HepG2 (cell line): ENCODE data around the gene SMYD2. TPM values are rescaled to one million over a fixed set of nuclear protein-coding genes. Genes with fewer than 3 reads are reported as not detected.
"Not testable (repeated sequence)": the region's sequence is repeated elsewhere in the genome, so short reads cannot be mapped to it uniquely, and the experiment has no call there.

ENCODE experiments used
- ATAC-seq: fragments of 200-7000 bp; cut with Tn5 transposase; 3 replicates; pipeline ENCODE4 v1.9.1; 2020; ENCODE audit warnings: mild to moderate bottlenecking, moderate library complexity
- BruUV-seq: library from RNA; stranded (reverse); fragments of 400-500 nt; replicated peaks from 2 replicates; lab custom pipeline; 2021; lab: Mats Ljungman, UMichigan
- CTCF ChIA-PET: fragments of 300-600 bp; formaldehyde crosslinking; extraction: SDS; loops from one replicate; lab custom pipeline; 2021; ENCODE audit warnings: low total read pairs, inconsistent platforms, low intra/inter-chr PET ratio; lab: Yijun Ruan, JAX
- POLR2A ChIA-PET: fragments of 350-600 bp; sonication (Branson Sonifier 250); formaldehyde crosslinking; loops from one replicate; lab custom pipeline; 2020; ENCODE audit warnings: antibody characterized with exemption, inconsistent platforms; lab: Yijun Ruan, JAX
- DNase-seq: peaks from one replicate; pipeline ENCODE4 v3.0.0-alpha.2; 2015; ENCODE audit warnings: low spot score
- FAIRE-seq: peaks from 3 replicates; lab custom pipeline; 2011; peaks lifted over from hg19 to GRCh38; lab: Jason Lieb, UNC
- H2AFZ ChIP-seq: one replicate; pipeline ENCODE4 v1.6.1; 2011; ENCODE audit warnings: low read length, inconsistent platforms
- H3K27ac ChIP-seq: fragments of 300-600 bp; 3 replicates; pipeline ENCODE4 v1.8.0; 2011; ENCODE audit warnings: mixed run types, mild to moderate bottlenecking, mixed read lengths, low read length, inconsistent platforms; ENCODE audit not compliant: insufficient read depth; ENCODE audit errors: extremely low read length
- H3K27me3 ChIP-seq, 2 experiments: fragments of 200-600 bp in 1 of 2; 2 replicates in 1 of 2; 3 replicates in 1 of 2; pipeline versions ENCODE4 v1.6.0 to v1.8.0; 2011; ENCODE audit warnings: low read length in 2 of 2, mild to moderate bottlenecking in 2 of 2, moderate library complexity in 2 of 2, inconsistent platforms in 1 of 2; ENCODE audit not compliant: insufficient read depth in 2 of 2, control insufficient read depth in 1 of 2
- H3K36me3 ChIP-seq, 2 experiments: fragments of 200-600 bp in 1 of 2; replicated peaks in 1 of 2; 2 replicates in 1 of 2; 3 replicates in 1 of 2; pipeline versions ENCODE4 v1.5.1 to v1.8.0; 2011; ENCODE audit warnings: low read length in 2 of 2, inconsistent platforms in 1 of 2; ENCODE audit not compliant: insufficient read depth in 2 of 2, control insufficient read depth in 1 of 2
- H3K4me1 ChIP-seq: 2 replicates; pipeline ENCODE4 v1.5.1; 2012; ENCODE audit warnings: low read length, inconsistent platforms; ENCODE audit not compliant: insufficient read depth
- H3K4me2 ChIP-seq: 2 replicates; pipeline ENCODE4 v1.6.0; 2011; ENCODE audit warnings: low read depth, low read length, inconsistent platforms
- H3K4me3 ChIP-seq, 3 experiments: fragments of 200-600 bp in 1 of 3; sonication (generic), shearing (Covaris generic) in 1 of 3; replicated peaks in 1 of 3; 2 replicates each; pipeline ENCODE4 v1.5.1; 2011 to 2016; ENCODE audit warnings: low read length in 3 of 3, inconsistent platforms in 2 of 3, low read depth in 2 of 3, mild to moderate bottlenecking in 2 of 3, control low read depth in 1 of 3, mixed read lengths in 1 of 3; ENCODE audit not compliant: insufficient read depth in 1 of 3
- H3K79me2 ChIP-seq: one replicate; pipeline ENCODE4 v1.6.1; 2011; ENCODE audit warnings: low read length, inconsistent platforms; ENCODE audit not compliant: insufficient read depth
- H3K9ac ChIP-seq: 2 replicates; pipeline ENCODE4 v1.6.0; 2011; ENCODE audit warnings: mild to moderate bottlenecking, low read depth, low read length, inconsistent platforms; ENCODE audit not compliant: insufficient read depth
- H3K9me3 ChIP-seq: 2 replicates; pipeline ENCODE4 v1.5.1; 2012; ENCODE audit warnings: mild to moderate bottlenecking, low read length
- H4K20me1 ChIP-seq: 2 replicates; pipeline ENCODE4 v1.6.0; 2011; ENCODE audit warnings: inconsistent platforms, mild to moderate bottlenecking, low read length, moderate library complexity; ENCODE audit not compliant: insufficient read depth
- CENPX ChIP-seq: sonication (generic); formaldehyde crosslinking; IDR thresholded peaks from 2 replicates; pipeline ENCODE4 v1.9.0; 2021; ENCODE audit warnings: mild to moderate bottlenecking, missing genetic modification reagents, moderate library complexity
- FOSL2 ChIP-seq: sonication (generic); formaldehyde crosslinking; IDR thresholded peaks from 2 replicates; pipeline ENCODE4 v1.4.0; 2020; ENCODE audit warnings: missing genetic modification reagents
- REL ChIP-seq: sonication (generic); formaldehyde crosslinking; conservative IDR thresholded peaks from 2 replicates; pipeline ENCODE4 v1.8.0; 2022; ENCODE audit warnings: mild to moderate bottlenecking, missing genetic modification reagents, moderate library complexity
- WGBS: methylation state at CpG from one replicate; pipeline ENCODE4 v1.1.6; 2017; ENCODE audit warnings: low lambda C conversion rate; 5-methylcytosine and 5-hydroxymethylcytosine counted together
- in situ Hi-C: cut with HindIII; loops from 2 replicates; pipeline ENCODE4 v1.10.0; 2017; ENCODE audit warnings: low pct_unique_long_range_greater_than_20kb; ENCODE audit not compliant: extremely low pct_ligation_motif_present
- intact Hi-C: fragments of 100-400 bp; cut with micrococcal nuclease; formaldehyde crosslinking; loops from one replicate; pipeline ENCODE4 v1.10.0; 2022; ENCODE audit not compliant: unreplicated experiment
- polyA plus RNA-seq, 8 experiments: library from polyadenylated mRNA; depleted of rRNA in 3 of 8; stranded (reverse) in 7 of 8; unstranded in 1 of 8; fragments of >200 nt; fragmentation: Illumina TruSeq in 4 of 8; extraction: Trizol in 4 of 8; gene quantifications; 2 replicates each; pipeline versions ENCODE4 v1.2.1 to v1.2.3, GENCODE V29; 2011 to 2016; ENCODE audit warnings: low read depth in 4 of 8, missing spikeins in 1 of 8, mixed read lengths in 1 of 8; ENCODE audit not compliant: insufficient read depth in 1 of 8
- total RNA-seq, 5 experiments: library from RNA; depleted of rRNA; stranded (reverse); fragments of >200 nt; fragmentation: Illumina TruSeq; extraction: Trizol; gene quantifications; 2 replicates each; pipeline ENCODE4 v1.2.3, GENCODE V29; 2016; ENCODE audit warnings: low read depth in 1 of 5

Gene SMYD2
- total and polyA plus RNA-seq, 2 of the 13 experiments (the other 11 are each of a cell fraction or from before 2014, with no cell fraction given) = 72.7 to 139 TPM

- no peak overlapping the region for H2AFZ ChIP-seq
- ATAC-seq (no peak), FAIRE-seq (no peak), DNase-seq (no peak)
- in situ Hi-C loops = no loop called here
- WGBS = 33% methylated on average over 2 of the region's 2 CpGs
- H3K36me3 ChIP-seq = no peaks in the 10 kb centered on the region
- no peaks in the 10 kb centered on the region for H3K9me3 ChIP-seq
- H3K79me2 ChIP-seq = no peaks in the 10 kb centered on the region
- POLR2A ChIA-PET = no interaction called here
- no peaks in the 10 kb centered on the region for H3K4me1 ChIP-seq
- H4K20me1 ChIP-seq = no peaks in the 10 kb centered on the region
- no peak overlapping the region for H3K9ac ChIP-seq
- CTCF ChIA-PET = no interaction called here
- BruUV-seq = no TSS peak
- intact Hi-C loops = no loop called here
- H3K27ac ChIP-seq = no peak overlapping the region
- TF ChIP-seq REL (CRISPR knock-in tag) (no peak), CENPX (CRISPR knock-in tag) (no peak), FOSL2 (CRISPR knock-in tag) (no peak)
- TF ChIP-seq, all 625 proteins: peak for 0
- 0 out of 5 replicates have a peak, but pooled peaks cover 0 to 2% of the 10 kb centered on the region in 2 experiments for H3K27me3 ChIP-seq
- H3K4me2 ChIP-seq = no peak overlapping the region
- no peak overlapping the region for H3K4me3 ChIP-seq
Observed at GRCh38 chr1:214272964-214273533, 7.9 kb upstream of the SMYD2 start.

- H2AFZ ChIP-seq, H3K9ac ChIP-seq, H3K27me3 ChIP-seq, in situ Hi-C loops, CTCF ChIA-PET, H3K79me2 ChIP-seq, H4K20me1 ChIP-seq, H3K4me3 ChIP-seq, H3K36me3 ChIP-seq, BruUV-seq, FAIRE-seq, H3K27ac ChIP-seq, ATAC-seq, H3K4me2 ChIP-seq, intact Hi-C loops, H3K9me3 ChIP-seq, DNase-seq: not testable (repeated sequence)
- peaks cover 20% of the 10 kb centered on the region for H3K4me1 ChIP-seq
- 66% methylated on average over 4 of the region's 4 CpGs for WGBS
- POLR2A ChIA-PET = interaction anchor here (0.8 kb wide), 1 partner anchor 9 kb away, joined by 3 read pairs; no protein-coding TSS in a partner anchor
Observed at GRCh38 chr1:214275700-214276099, 5.3 kb upstream of the SMYD2 start.
